Measurements from ENCODE around the gene NR2F2. TPM values are rescaled to one million over a fixed set of nuclear protein-coding genes. Genes with fewer than 3 reads are reported as not detected.
A peak's percentile ranks its signal among the peaks of the same experiment; 100 is the strongest.

Gene NR2F2
- total RNA-seq, 1 donor from 2014 or later = 19.1 TPM

GRCh38 chr15:96323319-96324145, 7.0 kb upstream of the NR2F2 start:
- no peak for TF ChIP-seq CTCF (IDR thresholded peaks at IDR 0.05; ENCODE audit: insufficient read depth, low read length, poor library complexity, severe bottlenecking)
- no peak for DNase-seq (ENCODE audit: low read depth)
- peak overlapping the region; percentile 6 for H3K4me3 ChIP-seq (ENCODE audit: low read depth, low read length)
- H3K27me3 ChIP-seq (ENCODE audit: control insufficient read depth, insufficient read depth, low read length) = no peaks in the 10 kb centered on the region
- H3K36me3 ChIP-seq (ENCODE audit: control insufficient read depth, insufficient read depth, low read length) = no peaks in the 10 kb centered on the region

GRCh38 chr15:96324192-96324895, 6.2 kb upstream of the NR2F2 start:
- Histone ChIP-seq H3K36me3 (ENCODE audit: control insufficient read depth, insufficient read depth, low read length) (no peaks in the 10 kb centered on the region), H3K27me3 (ENCODE audit: control insufficient read depth, insufficient read depth, low read length) (no peaks in the 10 kb centered on the region)

GRCh38 chr15:96324940-96325540, 5.5 kb upstream of the NR2F2 start:
- peak overlapping the region; percentile 82 for H3K4me3 ChIP-seq (ENCODE audit: low read depth, low read length)
- TF ChIP-seq CTCF (IDR thresholded peaks at IDR 0.05; ENCODE audit: insufficient read depth, low read length, poor library complexity, severe bottlenecking) = no peak
- H3K27me3 ChIP-seq (ENCODE audit: control insufficient read depth, insufficient read depth, low read length) = no peaks in the 10 kb centered on the region
- no peaks in the 10 kb centered on the region for H3K36me3 ChIP-seq (ENCODE audit: control insufficient read depth, insufficient read depth, low read length)
- DNase-seq (ENCODE audit: low read depth) = no peak

More at GRCh38 chr15:96324192-96324895, 6.2 kb upstream of the NR2F2 start:
- no peak for DNase-seq (ENCODE audit: low read depth)
- no peak for TF ChIP-seq CTCF (IDR thresholded peaks at IDR 0.05; ENCODE audit: insufficient read depth, low read length, poor library complexity, severe bottlenecking)
- H3K4me3 ChIP-seq (ENCODE audit: low read depth, low read length) = peak overlapping the region; percentile 8

GRCh38 chr15:96325541-96326327, 4.8 kb upstream of the NR2F2 start:
- DNase-seq (ENCODE audit: low read depth) = no peak
- no peaks in the 10 kb centered on the region for H3K27me3 ChIP-seq (ENCODE audit: control insufficient read depth, insufficient read depth, low read length)
- no peak for TF ChIP-seq CTCF (IDR thresholded peaks at IDR 0.05; ENCODE audit: insufficient read depth, low read length, poor library complexity, severe bottlenecking)
- no peaks in the 10 kb centered on the region for H3K36me3 ChIP-seq (ENCODE audit: control insufficient read depth, insufficient read depth, low read length)
- peak overlapping the region; percentile 82 for H3K4me3 ChIP-seq (ENCODE audit: low read depth, low read length)

GRCh38 chr15:96326328-96327154, 4.0 kb upstream of the NR2F2 start:
- DNase-seq (ENCODE audit: low read depth) = no peak
- no peaks in the 10 kb centered on the region for H3K27me3 ChIP-seq (ENCODE audit: control insufficient read depth, insufficient read depth, low read length)
- no peaks in the 10 kb centered on the region for H3K36me3 ChIP-seq (ENCODE audit: control insufficient read depth, insufficient read depth, low read length)
- H3K4me3 ChIP-seq (ENCODE audit: low read depth, low read length) = peak overlapping the region; percentile 82
- no peak for TF ChIP-seq CTCF (IDR thresholded peaks at IDR 0.05; ENCODE audit: insufficient read depth, low read length, poor library complexity, severe bottlenecking)
